ENCODE data around the gene MATN1.
"Not testable (repeated sequence)": the region's sequence is repeated elsewhere in the genome, so short reads cannot be mapped to it uniquely, and the experiment has no call there.

The MATN1 gene

DNA sequence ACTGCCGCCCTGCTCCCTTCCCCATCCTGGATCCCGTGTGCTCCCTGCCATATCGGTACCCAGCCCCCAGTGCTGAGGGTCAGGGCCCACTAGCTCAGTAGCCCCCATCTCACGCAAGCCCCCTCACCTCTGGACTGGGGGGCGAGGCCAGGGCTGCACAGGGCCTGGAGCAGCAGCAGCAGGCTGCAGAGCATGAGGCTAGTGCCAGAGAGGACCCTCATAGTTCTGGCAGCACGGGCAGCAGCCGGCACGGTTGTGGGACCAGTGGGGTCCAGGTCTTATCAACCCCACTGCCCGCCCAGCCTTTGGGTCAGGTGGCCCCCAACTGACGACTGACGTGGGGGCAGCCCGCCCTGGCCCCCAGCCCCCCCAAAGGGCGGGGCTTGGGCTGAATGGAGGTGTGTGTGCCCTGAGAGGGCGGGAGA lies at the start of gene MATN1:
Gene MATN1, minus strand, starts transcription at position 255 of the 425 bp plus-strand sequence. Its CDS starts 34 bp downstream, at position 221.
- no peak for TF ChIP-seq CTCF (IDR thresholded peaks at IDR 0.05; ENCODE audit: low read depth, low read length)
- H3K4me3 ChIP-seq (ENCODE audit: low read depth, low read length) = no peak within 1 kb of the TSS

GRCh38 chr1:30771005-30771404 lies 47.6 kb upstream of the MATN1 start:
- no peak overlapping the region for H3K4me3 ChIP-seq (ENCODE audit: low read depth, low read length)
- TF ChIP-seq CTCF (IDR thresholded peaks at IDR 0.05; ENCODE audit: low read depth, low read length) = no peak

- H3K4me3 ChIP-seq (ENCODE audit: low read depth, low read length) = no peak overlapping the region
- TF ChIP-seq CTCF (IDR thresholded peaks at IDR 0.05; ENCODE audit: low read depth, low read length) = no peak
These were observed 46.8 kb upstream of the MATN1 start for GRCh38 chr1:30770150-30770549.

GRCh38 chr1:30768830-30769718 lies 45.7 kb upstream of the MATN1 start:
- TF ChIP-seq CTCF (IDR thresholded peaks at IDR 0.05; ENCODE audit: low read depth, low read length) = no peak
- H3K4me3 ChIP-seq (ENCODE audit: low read depth, low read length) = no peak overlapping the region

DNA sequence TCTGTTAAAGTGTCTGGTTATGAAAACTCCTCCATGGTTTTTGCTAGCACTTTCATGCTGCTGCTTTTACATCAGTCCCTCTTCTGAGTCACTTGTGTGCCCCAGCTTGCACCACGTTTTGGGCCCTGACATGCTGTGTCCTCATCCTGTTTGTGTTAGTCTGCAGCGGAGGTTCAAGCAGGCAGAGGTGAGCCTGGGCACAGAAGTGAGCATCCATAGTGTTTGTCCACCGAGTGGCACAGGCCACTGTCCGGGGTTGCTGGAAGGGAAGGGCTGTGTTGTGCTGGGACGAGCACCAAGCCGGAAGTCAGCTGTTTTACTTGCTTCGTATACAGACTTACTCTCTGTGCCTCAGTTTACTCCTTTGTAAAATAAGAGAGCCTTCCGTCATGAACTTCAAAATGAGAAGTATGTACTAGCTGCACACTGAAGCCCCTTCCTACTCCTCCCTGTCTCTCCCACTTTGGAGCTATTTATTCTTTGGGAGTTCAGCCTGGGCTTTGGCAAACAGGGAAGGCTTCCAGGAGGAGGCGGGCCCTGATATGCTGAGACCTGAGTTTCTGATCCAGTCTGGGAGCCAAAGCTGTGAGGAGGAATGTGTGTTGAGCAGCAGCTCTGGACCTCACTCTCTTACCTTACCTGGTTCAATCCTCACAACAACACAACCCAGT lies 44.9 kb upstream of the MATN1 start:
- no peak for TF ChIP-seq CTCF (IDR thresholded peaks at IDR 0.05; ENCODE audit: low read depth, low read length)

DNA sequence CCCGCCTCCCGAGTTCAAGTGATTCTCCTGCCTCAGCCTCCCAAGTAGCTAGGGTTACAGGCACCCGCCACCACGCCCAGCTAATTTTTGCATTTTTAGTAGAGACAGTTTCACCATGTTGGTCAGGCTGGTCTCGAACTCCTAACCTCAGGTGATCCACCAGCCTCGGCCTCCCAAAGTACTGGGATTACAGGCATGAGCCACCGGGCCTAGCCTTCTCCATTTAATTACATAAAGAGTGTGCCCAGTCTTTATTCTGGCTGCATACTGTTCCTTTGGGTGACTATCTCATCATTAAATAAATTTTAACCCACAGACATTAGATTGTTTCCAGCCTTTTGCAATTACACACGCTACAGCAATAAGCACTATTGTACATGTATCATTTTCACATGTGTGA lies 43.6 kb upstream of the MATN1 start:
- not testable (repeated sequence) for H3K4me3 ChIP-seq (ENCODE audit: low read depth, low read length)

More for the DNA sequence above, 44.9 kb upstream of the MATN1 start:
- H3K4me3 ChIP-seq (ENCODE audit: low read depth, low read length) = no peak overlapping the region

GRCh38 chr1:30765556-30766434 lies 42.4 kb upstream of the MATN1 start:
- TF ChIP-seq CTCF (IDR thresholded peaks at IDR 0.05; ENCODE audit: low read depth, low read length) = no peak
- H3K4me3 ChIP-seq (ENCODE audit: low read depth, low read length) = no peak overlapping the region
